Suppressor macrophage treated with lipopolysaccharide for 4 hours (primary cell): ENCODE data around the gene DSG2.
"Not testable (repeated sequence)": the region's sequence is repeated elsewhere in the genome, so short reads cannot be mapped to it uniquely, and the experiment has no call there.

Source experiments
- DNase-seq: peaks from one replicate; pipeline ENCODE4 v3.0.0-alpha.2; 2020

Gene DSG2

GRCh38 chr18:31503011-31503410, 5.0 kb downstream of the DSG2 start:
- no peak for DNase-seq

- no peak for DNase-seq
These were observed 6.6 kb downstream of the DSG2 start for GRCh38 chr18:31504455-31505147.

- DNase-seq = no peak
These were observed 7.2 kb downstream of the DSG2 start for GRCh38 chr18:31505156-31505555.

GRCh38 chr18:31506024-31506742, 8.2 kb downstream of the DSG2 start:
- DNase-seq = no peak

DNA sequence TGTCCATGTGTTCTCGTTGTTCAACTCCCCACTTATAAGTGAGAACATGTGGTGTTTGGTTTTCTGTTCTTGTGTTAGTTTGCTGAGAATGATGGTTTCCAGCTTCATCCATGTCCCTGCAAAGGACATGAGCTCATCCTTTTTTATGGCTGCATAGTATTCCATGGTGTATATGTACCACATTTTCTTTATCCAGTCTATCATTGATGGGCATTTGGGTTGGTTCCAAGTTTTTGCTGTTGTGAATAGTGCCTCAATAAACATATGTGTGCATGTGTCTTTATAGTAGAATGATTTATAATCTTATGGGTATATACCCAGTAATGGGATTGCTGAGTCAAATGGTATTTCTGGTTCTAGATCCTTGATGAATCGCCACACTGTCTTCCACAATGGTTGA, 9.1 kb downstream of the DSG2 start:
- not testable (repeated sequence) for DNase-seq

DNA sequence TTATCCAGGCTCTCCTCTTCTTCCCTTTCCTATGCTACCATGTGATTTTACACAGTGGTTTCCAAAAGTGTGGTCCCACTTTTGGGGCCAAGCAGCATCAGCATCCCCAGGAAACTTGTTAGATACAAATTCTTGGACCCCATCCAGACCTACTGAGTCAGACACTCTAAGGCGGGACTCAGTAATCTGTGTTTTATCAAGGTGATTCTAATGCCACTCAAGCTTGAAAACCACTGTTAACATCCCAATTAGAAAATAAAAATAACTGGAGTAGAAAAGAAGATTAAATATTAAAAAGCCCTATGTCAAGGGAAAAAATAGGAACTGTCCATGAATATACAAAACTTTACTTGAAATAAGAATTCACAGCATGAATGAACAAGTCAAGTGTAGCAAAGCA, 10.8 kb downstream of the DSG2 start:
- DNase-seq = no peak

- no peak for DNase-seq
These were observed 11.6 kb downstream of the DSG2 start for GRCh38 chr18:31509571-31509970.

DNA sequence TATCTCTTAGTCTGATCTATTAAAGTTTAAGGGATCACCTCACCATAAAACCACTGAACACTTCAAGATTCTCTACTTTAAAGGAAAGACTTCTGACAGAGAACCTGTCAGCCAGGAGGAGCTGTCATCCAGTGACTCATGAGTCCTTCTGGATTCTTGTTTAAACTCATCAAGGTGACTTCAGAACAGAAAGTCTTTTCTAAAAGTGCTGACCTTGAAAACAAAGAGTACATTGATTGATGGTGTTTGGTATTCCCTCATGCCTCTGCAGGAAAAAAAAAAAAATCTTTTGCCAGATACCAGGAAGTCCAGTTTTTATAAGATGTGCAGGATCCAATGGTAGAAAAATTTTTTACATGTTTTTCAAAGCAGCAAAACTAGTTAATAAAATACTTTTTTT, 12.3 kb downstream of the DSG2 start:
- DNase-seq = no peak

DNA sequence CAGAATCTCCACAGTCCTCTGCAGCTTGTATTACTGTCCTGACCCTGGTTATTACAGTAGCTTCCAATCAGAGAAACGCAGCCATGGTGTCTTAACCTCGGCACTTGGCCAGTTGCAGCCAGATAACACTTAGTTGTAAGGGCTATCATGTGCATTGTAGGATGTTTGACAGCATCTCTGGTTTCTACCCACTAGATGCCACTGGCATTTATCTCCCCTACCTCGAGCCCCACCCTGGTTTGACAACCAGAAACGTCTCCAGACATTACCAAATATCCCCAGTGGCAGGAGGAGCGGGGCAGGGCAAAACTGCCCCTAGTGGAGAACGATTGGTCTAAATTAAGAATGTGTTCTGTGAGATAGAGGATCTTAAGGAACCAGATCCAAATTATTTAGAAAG, 13.1 kb downstream of the DSG2 start:
- no peak for DNase-seq

- DNase-seq = peak; percentile 64
These were observed 14.3 kb downstream of the DSG2 start for GRCh38 chr18:31512203-31512764.

- DNase-seq = no peak
These were observed 15.4 kb downstream of the DSG2 start for GRCh38 chr18:31513189-31513935.

DNA sequence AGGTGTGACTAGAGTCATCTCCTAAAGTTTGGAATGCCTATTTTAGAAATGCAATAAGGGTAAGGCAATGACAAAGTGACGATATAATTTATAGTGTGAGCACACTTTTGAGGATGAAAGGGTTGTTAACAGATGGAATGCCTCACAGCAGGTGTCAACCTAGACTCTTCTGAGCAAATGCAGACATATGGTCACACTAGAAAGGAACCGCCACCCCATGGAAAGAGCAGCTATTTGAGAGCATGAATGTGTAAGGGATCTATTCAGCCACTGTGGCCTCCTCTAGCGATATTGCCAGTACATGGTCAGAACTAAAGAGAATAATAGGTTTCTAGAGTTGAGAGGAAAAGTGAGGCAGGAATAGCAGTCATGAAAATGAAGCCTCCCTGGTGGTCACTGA, 18.5 kb downstream of the DSG2 start:
- no peak for DNase-seq

- DNase-seq = no peak
These were observed 28.4 kb downstream of the DSG2 start for GRCh38 chr18:31526374-31526773.

- DNase-seq = no peak
These were observed 35.3 kb downstream of the DSG2 start for GRCh38 chr18:31533236-31533635.

DNA sequence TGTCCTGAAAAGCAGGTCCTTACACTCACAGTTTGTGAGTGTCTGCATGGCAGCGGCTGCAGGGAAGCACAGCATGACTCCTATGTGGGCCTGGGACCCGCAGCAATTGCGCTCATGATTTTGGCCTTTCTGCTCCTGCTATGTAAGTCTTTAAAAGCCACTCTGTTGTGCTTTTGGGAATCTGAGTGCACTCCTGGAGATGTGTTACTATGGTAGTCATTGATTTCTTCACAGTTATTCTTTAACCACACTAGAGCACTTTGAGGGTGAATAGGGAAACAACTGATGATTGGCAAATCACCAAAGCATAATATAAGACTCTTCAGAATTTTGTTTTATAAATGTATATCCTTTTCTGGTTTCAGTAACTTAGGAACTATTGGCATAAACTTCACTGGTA, 40.9 kb downstream of the DSG2 start:
- no peak for DNase-seq

- no peak for DNase-seq
These were observed 48.5 kb downstream of the DSG2 start for GRCh38 chr18:31546476-31546875.

DNA sequence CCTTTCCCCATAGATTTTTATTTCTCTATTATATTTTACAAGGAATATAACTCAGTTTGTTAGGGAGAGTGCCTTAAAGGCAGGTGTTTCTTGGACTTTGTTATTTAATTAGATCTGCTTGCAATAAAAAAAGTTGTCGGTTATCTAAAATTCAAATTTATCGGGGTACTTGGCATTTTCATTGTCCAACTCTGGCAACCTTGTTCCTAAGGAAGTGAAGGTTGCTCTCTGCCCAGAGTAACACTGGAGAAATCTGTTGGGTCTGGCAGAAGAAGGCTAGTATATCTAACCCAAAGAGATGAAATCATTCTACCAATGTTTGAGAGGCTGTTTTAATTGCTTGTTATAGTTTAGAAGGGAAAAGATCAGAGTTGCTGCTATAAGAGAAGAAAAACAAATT, 50.9 kb downstream of the DSG2 start:
- DNase-seq = no peak

DNA sequence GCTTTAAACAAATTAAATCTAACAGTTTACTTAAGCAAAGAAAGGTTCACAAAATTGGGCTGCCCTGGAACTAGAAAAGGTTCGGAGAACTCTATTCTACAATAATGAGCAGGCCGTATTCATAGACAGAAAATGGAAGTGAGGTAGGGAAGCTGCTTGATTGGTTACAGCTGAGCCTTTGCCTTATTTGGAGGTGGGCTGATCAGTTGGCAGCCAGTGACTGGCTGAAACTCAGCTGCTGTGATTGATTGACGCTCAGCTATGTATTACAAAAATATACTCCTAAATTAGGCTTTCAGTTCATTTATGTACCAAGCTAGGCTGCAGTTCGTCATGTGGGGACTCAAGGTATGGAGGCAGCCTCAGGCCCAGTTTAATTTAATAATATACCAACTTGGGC, 51.4 kb downstream of the DSG2 start:
- no peak for DNase-seq

- no peak for DNase-seq
These were observed 53.9 kb downstream of the DSG2 start for GRCh38 chr18:31551883-31552282.

- no peak for DNase-seq
These were observed 55.8 kb downstream of the DSG2 start for GRCh38 chr18:31553800-31554199.

- DNase-seq = no peak
These were observed 56.8 kb downstream of the DSG2 start for GRCh38 chr18:31554776-31555175.

GRCh38 chr18:31555971-31556747, 58.2 kb downstream of the DSG2 start:
- peak; percentile 70 for DNase-seq

GRCh38 chr18:31557446-31557845, 59.5 kb downstream of the DSG2 start:
- no peak for DNase-seq
